ENCODE measurements around the gene DGKG.

- no peak for TF ChIP-seq CTCF (IDR thresholded peaks at IDR 0.05)
- TF ChIP-seq POLR2A (IDR thresholded peaks at IDR 0.05), result no peak
Measured at GRCh38 chr3:186176373-186176990, 185.6 kb downstream of the DGKG start.
